KBM-7 (cell line): Measurements from ENCODE around the gene RHBDL2.
"Not testable (repeated sequence)": the region's sequence is repeated elsewhere in the genome, so short reads cannot be mapped to it uniquely, and the experiment has no call there.

Experiments
- DNase-seq: peaks from one replicate; pipeline ENCODE4 v3.0.0-alpha.2; 2015
- in situ Hi-C: fragments of 300-500 bp; cut with MboI; formaldehyde crosslinking; loops from 2 replicates; pipeline ENCODE4 v1.14.3; 2020; ENCODE audit warnings: low sequenced_read_pairs, low pct_unique_long_range_greater_than_20kb, mixed read lengths

RHBDL2 gene

GRCh38 chr1:38940339-38941047 is 1.1 kb downstream of the RHBDL2 start:
- in situ Hi-C loops: no loop called here
- no peak for DNase-seq

GRCh38 chr1:38938722-38939260 is 2.8 kb downstream of the RHBDL2 start:
- in situ Hi-C loops: no loop called here

GRCh38 chr1:38932571-38932970 is 9.1 kb downstream of the RHBDL2 start:
- no peak for DNase-seq
- in situ Hi-C loops: no loop called here

More at GRCh38 chr1:38938722-38939260, 2.8 kb downstream of the RHBDL2 start:
- no peak for DNase-seq

- DNase-seq: no peak
- in situ Hi-C loops: no loop called here
These were observed 12.2 kb downstream of the RHBDL2 start for GRCh38 chr1:38929476-38929875.

- in situ Hi-C loops: no loop called here
- DNase-seq: no peak
These were observed 12.6 kb downstream of the RHBDL2 start for GRCh38 chr1:38929054-38929453.

- in situ Hi-C loops: no loop called here
- DNase-seq: no peak
These were observed 15.5 kb downstream of the RHBDL2 start for GRCh38 chr1:38926091-38926490.

GRCh38 chr1:38925391-38925790 is 16.2 kb downstream of the RHBDL2 start:
- in situ Hi-C loops: no loop called here
- no peak for DNase-seq

- DNase-seq: no peak
- in situ Hi-C loops: no loop called here
These were observed 18.0 kb downstream of the RHBDL2 start for GRCh38 chr1:38923607-38924006.

- no peak for DNase-seq
- in situ Hi-C loops: no loop called here
These were observed 22.5 kb downstream of the RHBDL2 start for GRCh38 chr1:38919130-38919529.

GRCh38 chr1:38918568-38918967 is 23.1 kb downstream of the RHBDL2 start:
- in situ Hi-C loops: no loop called here
- DNase-seq: no peak

GRCh38 chr1:38917772-38918171 is 23.9 kb downstream of the RHBDL2 start:
- DNase-seq: no peak
- in situ Hi-C loops: no loop called here

GRCh38 chr1:38917337-38917736 is 24.3 kb downstream of the RHBDL2 start:
- no peak for DNase-seq
- in situ Hi-C loops: no loop called here

- no peak for DNase-seq
- in situ Hi-C loops: no loop called here
These were observed 26.2 kb downstream of the RHBDL2 start for GRCh38 chr1:38915352-38915948.

- in situ Hi-C loops, DNase-seq: not testable (repeated sequence)
These were observed 26.7 kb downstream of the RHBDL2 start for GRCh38 chr1:38914908-38915307.

- no peak for DNase-seq
- in situ Hi-C loops: no loop called here
These were observed 32.8 kb downstream of the RHBDL2 start for GRCh38 chr1:38908821-38909220.

GRCh38 chr1:38905985-38906384 is 35.6 kb downstream of the RHBDL2 start:
- no peak for DNase-seq
- in situ Hi-C loops: no loop called here

GRCh38 chr1:38899560-38899959 is 42.1 kb downstream of the RHBDL2 start:
- in situ Hi-C loops: no loop called here
- DNase-seq: no peak

- DNase-seq: no peak
- in situ Hi-C loops: no loop called here
These were observed 42.9 kb downstream of the RHBDL2 start for GRCh38 chr1:38898653-38899230.

GRCh38 chr1:38896169-38896568 is 45.5 kb downstream of the RHBDL2 start:
- no peak for DNase-seq
- in situ Hi-C loops: no loop called here

GRCh38 chr1:38892976-38893375 is 48.7 kb downstream of the RHBDL2 start:
- in situ Hi-C loops: no loop called here
- DNase-seq: no peak
